ENCODE measurements around the gene CD180. TPM values are rescaled to one million over a fixed set of nuclear protein-coding genes. Genes with fewer than 3 reads are reported as not detected.

Gene CD180
- total RNA-seq, 1 experiment from 2014 or later, result not detected

DNA sequence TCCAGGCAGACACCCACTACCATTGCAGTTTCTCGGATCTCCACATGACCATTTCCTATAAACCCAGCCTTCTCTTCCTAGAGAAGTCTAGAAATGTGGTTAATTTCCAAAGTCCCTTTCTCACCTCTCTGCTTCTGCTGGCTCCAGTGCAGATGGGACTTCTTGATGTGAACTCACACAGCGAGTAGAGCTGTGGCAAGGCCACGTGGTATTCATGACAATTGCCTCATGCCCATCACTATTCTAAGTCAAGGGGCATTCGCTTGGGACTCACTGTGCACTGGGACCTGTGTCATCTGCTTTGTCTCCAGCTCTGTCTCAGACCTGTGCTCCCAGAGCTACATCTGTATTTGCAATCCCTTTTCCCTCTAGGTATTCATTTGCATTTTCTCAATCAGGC is 6.2 kb downstream of the CD180 start:
- Histone ChIP-seq H3K36me3 (ENCODE audit: control insufficient read depth in 1 of 2, insufficient read depth in 2 of 2, low read length in 2 of 2) (no peaks in the 10 kb centered on the region), H3K4me3 (replicated peaks in 1 of 2; ENCODE audit: low read depth in 1 of 2, low read length in 2 of 2) (no peak overlapping the region), H3K27ac (ENCODE audit: low read depth, low read length) (no peak overlapping the region), H3K27me3 (ENCODE audit: insufficient read depth, low read length) (no peaks in the 10 kb centered on the region), H3K4me1 (ENCODE audit: control insufficient read depth in 1 of 2, insufficient read depth in 2 of 2, low read length in 2 of 2) (no peaks in the 10 kb centered on the region), H3K79me2 (ENCODE audit: insufficient read depth, low read length) (no peaks in the 10 kb centered on the region), H3K9me3 (ENCODE audit: control insufficient read depth in 1 of 2, insufficient read depth in 1 of 2, low read depth in 1 of 2, low read length in 2 of 2) (no peaks in the 10 kb centered on the region), H3K9me2 (ENCODE audit: insufficient read depth) (no peaks in the 10 kb centered on the region), H4K20me1 (ENCODE audit: insufficient read depth) (no peaks in the 10 kb centered on the region), H2AFZ (ENCODE audit: low read depth, low read length, poor library complexity, severe bottlenecking) (no peak overlapping the region), H3K9ac (ENCODE audit: low read length) (no peak overlapping the region), H3K4me2 (ENCODE audit: low read length) (no peak overlapping the region)
- RAD21 ChIA-PET (ENCODE audit: low non-redundant PET in 1 of 2, low total read pairs in 2 of 2, uncharacterized antibody in 2 of 2, unreplicated experiment in 2 of 2), result no interaction called here
- ATAC-seq (no peak), DNase-seq (ENCODE audit: low read depth, low spot score) (no peak)
- POLR2A ChIA-PET, result no interaction called here
- intact Hi-C loops (cut with micrococcal nuclease), result no loop called here
- CTCF ChIA-PET, result no interaction called here
- TF ChIP-seq SP1 (IDR thresholded peaks at IDR 0.05; ENCODE audit: low read depth), result no peak
- no peak for TF ChIP-seq ELF1 (IDR thresholded peaks at IDR 0.05; ENCODE audit: borderline replicate concordance, low read depth)
- TF ChIP-seq EGR1 (IDR thresholded peaks at IDR 0.05; ENCODE audit: low read depth), result no peak
- no peak for TF ChIP-seq ZNF274 (IDR thresholded peaks at IDR 0.05; ENCODE audit: low read depth, low read length)
- TF ChIP-seq, protein P1, sequence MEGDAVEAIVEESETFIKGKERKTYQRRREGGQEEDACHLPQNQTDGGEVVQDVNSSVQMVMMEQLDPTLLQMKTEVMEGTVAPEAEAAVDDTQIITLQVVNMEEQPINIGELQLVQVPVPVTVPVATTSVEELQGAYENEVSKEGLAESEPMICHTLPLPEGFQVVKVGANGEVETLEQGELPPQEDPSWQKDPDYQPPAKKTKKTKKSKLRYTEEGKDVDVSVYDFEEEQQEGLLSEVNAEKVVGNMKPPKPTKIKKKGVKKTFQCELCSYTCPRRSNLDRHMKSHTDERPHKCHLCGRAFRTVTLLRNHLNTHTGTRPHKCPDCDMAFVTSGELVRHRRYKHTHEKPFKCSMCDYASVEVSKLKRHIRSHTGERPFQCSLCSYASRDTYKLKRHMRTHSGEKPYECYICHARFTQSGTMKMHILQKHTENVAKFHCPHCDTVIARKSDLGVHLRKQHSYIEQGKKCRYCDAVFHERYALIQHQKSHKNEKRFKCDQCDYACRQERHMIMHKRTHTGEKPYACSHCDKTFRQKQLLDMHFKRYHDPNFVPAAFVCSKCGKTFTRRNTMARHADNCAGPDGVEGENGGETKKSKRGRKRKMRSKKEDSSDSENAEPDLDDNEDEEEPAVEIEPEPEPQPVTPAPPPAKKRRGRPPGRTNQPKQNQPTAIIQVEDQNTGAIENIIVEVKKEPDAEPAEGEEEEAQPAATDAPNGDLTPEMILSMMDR (IDR thresholded peaks at IDR 0.05 in 2 of 3, conservative IDR thresholded peaks at IDR 0.05 in 1 of 3; ENCODE audit: borderline replicate concordance in 1 of 3, insufficient read depth in 1 of 3, low read depth in 2 of 3, low read length in 2 of 3), result no peak
- TF ChIP-seq RAD21 (IDR thresholded peaks at IDR 0.05; ENCODE audit: low read depth), result no peak
- no peak for TF ChIP-seq SIN3A (IDR thresholded peaks at IDR 0.05; ENCODE audit: low read depth)
- no peak for TF ChIP-seq CBX3 (IDR thresholded peaks at IDR 0.05; ENCODE audit: low read depth)
- TF ChIP-seq EZH2 (IDR thresholded peaks at IDR 0.05), result no peak
- BruUV-seq (replicated peaks), result no TSS peak

DNA sequence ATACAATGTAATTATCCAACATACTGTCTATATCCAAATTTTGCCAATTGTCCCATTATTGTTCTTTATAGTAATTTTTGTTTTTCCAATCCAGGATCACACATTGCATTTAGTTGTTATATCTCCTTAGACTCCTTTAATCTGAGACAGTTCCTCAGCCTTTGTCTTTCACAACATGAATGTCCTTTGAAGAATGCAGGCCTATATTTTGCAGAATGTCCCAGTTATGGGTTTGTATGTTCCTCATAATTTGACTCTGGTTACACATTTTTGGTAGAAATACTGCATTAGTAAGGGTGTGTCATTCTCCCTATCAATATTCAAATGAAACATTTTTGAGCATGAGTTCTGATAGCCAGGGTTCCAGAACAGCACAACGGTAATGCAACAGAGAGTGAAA is 6.7 kb downstream of the CD180 start:
- Histone ChIP-seq H2AFZ (ENCODE audit: low read depth, low read length, poor library complexity, severe bottlenecking) (no peak overlapping the region), H3K9ac (ENCODE audit: low read length) (no peak overlapping the region), H3K4me1 (ENCODE audit: control insufficient read depth in 1 of 2, insufficient read depth in 2 of 2, low read length in 2 of 2) (no peaks in the 10 kb centered on the region), H3K27ac (ENCODE audit: low read depth, low read length) (no peak overlapping the region), H3K9me3 (ENCODE audit: control insufficient read depth in 1 of 2, insufficient read depth in 1 of 2, low read depth in 1 of 2, low read length in 2 of 2) (no peaks in the 10 kb centered on the region), H3K79me2 (ENCODE audit: insufficient read depth, low read length) (no peaks in the 10 kb centered on the region), H3K4me3 (replicated peaks in 1 of 2; ENCODE audit: low read depth in 1 of 2, low read length in 2 of 2) (no peak overlapping the region), H3K36me3 (ENCODE audit: control insufficient read depth in 1 of 2, insufficient read depth in 2 of 2, low read length in 2 of 2) (no peaks in the 10 kb centered on the region), H3K4me2 (ENCODE audit: low read length) (no peak overlapping the region), H3K27me3 (ENCODE audit: insufficient read depth, low read length) (no peaks in the 10 kb centered on the region), H3K9me2 (ENCODE audit: insufficient read depth) (no peaks in the 10 kb centered on the region), H4K20me1 (ENCODE audit: insufficient read depth) (no peaks in the 10 kb centered on the region)
- DNase-seq (ENCODE audit: low read depth, low spot score) (no peak), ATAC-seq (no peak)
- TF ChIP-seq ELF1 (IDR thresholded peaks at IDR 0.05; ENCODE audit: borderline replicate concordance, low read depth), result no peak
- CTCF ChIA-PET, result interaction anchor here (1.3 kb wide), 1 partner anchor 24 kb away, joined by 3 read pairs; no protein-coding TSS in a partner anchor
- BruUV-seq (replicated peaks), result no TSS peak
- RAD21 ChIA-PET (ENCODE audit: low non-redundant PET in 1 of 2, low total read pairs in 2 of 2, uncharacterized antibody in 2 of 2, unreplicated experiment in 2 of 2), result no interaction called here
- intact Hi-C loops (cut with micrococcal nuclease), result no loop called here
- POLR2A ChIA-PET, result no interaction called here

Measured in HCT116 (cell line).